Calu3 (cell line): ENCODE measurements around the gene IZUMO4. TPM values are rescaled to one million over a fixed set of nuclear protein-coding genes. Genes with fewer than 3 reads are reported as not detected.

Experiments
- BruUV-seq: library from RNA; stranded (reverse); fragments of 400-500 nt; replicated peaks from 2 replicates; lab custom pipeline; 2021; lab: Mats Ljungman, UMichigan
- CTCF ChIA-PET: fragments of 300-600 bp; sonication (Branson Sonifier 250); formaldehyde crosslinking; loops from one replicate; lab custom pipeline; 2022; ENCODE audit warnings: antibody characterized with exemption; lab: Charles Lee
- DNase-seq: peaks from one replicate; pipeline ENCODE4 v3.0.0; 2022
- H3K27ac Mint-ChIP-seq: one replicate; pipeline ENCODE4 v1.8.0; 2022; ENCODE audit warnings: mixed read lengths; ENCODE audit not compliant: unreplicated experiment
- H3K27me3 Mint-ChIP-seq: one replicate; pipeline ENCODE4 v1.8.0; 2022; ENCODE audit warnings: mixed read lengths; ENCODE audit not compliant: unreplicated experiment
- H3K36me3 Mint-ChIP-seq: one replicate; pipeline ENCODE4 v1.8.0; 2022; ENCODE audit warnings: mild to moderate bottlenecking, moderate library complexity, mixed read lengths; ENCODE audit not compliant: insufficient read depth, unreplicated experiment
- H3K4me1 Mint-ChIP-seq: one replicate; pipeline ENCODE4 v1.8.0; 2022; ENCODE audit warnings: mild to moderate bottlenecking, low read depth, mixed read lengths; ENCODE audit not compliant: unreplicated experiment
- H3K4me3 Mint-ChIP-seq: one replicate; pipeline ENCODE4 v1.8.0; 2022; ENCODE audit warnings: mild to moderate bottlenecking, low read depth, moderate library complexity, mixed read lengths; ENCODE audit not compliant: unreplicated experiment
- H3K9me3 Mint-ChIP-seq: one replicate; pipeline ENCODE4 v1.8.0; 2022; ENCODE audit warnings: low read depth, mixed read lengths; ENCODE audit not compliant: unreplicated experiment
- CTCF ChIP-seq: fragments of 200-600 bp; IDR thresholded peaks from one replicate; pipeline ENCODE4 v1.8.0; 2022; ENCODE audit warnings: antibody characterized with exemption; ENCODE audit not compliant: unreplicated experiment
- intact Hi-C: fragments of 100-400 bp; cut with micrococcal nuclease; formaldehyde crosslinking; loops from one replicate; pipeline ENCODE4 v1.10.0; 2022; ENCODE audit not compliant: unreplicated experiment
- total RNA-seq: library from RNA; stranded (reverse); gene quantifications from 2 replicates; pipeline ENCODE4 v1.2.3, GENCODE V29; 2022

IZUMO4 gene
- total RNA-seq, 1 experiment from 2014 or later: 2.7 TPM

- Mint-ChIP-seq H3K27me3 (no peaks in the 10 kb centered on the region), H3K4me1 (no peaks in the 10 kb centered on the region), H3K36me3 (peaks cover 61% of the 10 kb centered on the region), H3K4me3 (no peak overlapping the region), H3K9me3 (no peaks in the 10 kb centered on the region), H3K27ac (no peak overlapping the region)
- intact Hi-C loops: no loop called here
- no peak for DNase-seq
- no peak for TF ChIP-seq CTCF
- no TSS peak for BruUV-seq
- CTCF ChIA-PET: no interaction called here
Observed at GRCh38 chr19:2122251-2122650, 25.5 kb downstream of the IZUMO4 start.

- Mint-ChIP-seq H3K36me3 (peaks cover 57% of the 10 kb centered on the region), H3K4me3 (no peak overlapping the region)
- CTCF ChIA-PET: no interaction called here
Observed at GRCh38 chr19:2122982-2123381, 26.3 kb downstream of the IZUMO4 start.

GRCh38 chr19:2123682-2124387 lies 27.1 kb downstream of the IZUMO4 start:
- intact Hi-C loops: no loop called here
- H3K27me3 Mint-ChIP-seq: no peaks in the 10 kb centered on the region
- peaks cover 50% of the 10 kb centered on the region for H3K36me3 Mint-ChIP-seq
- no peaks in the 10 kb centered on the region for H3K4me1 Mint-ChIP-seq
- DNase-seq: peak; percentile 5
- H3K9me3 Mint-ChIP-seq: no peaks in the 10 kb centered on the region
- TF ChIP-seq CTCF: no peak
- H3K4me3 Mint-ChIP-seq: no peak overlapping the region
- H3K27ac Mint-ChIP-seq: no peak overlapping the region
- BruUV-seq: no TSS peak
- CTCF ChIA-PET: no interaction called here

More at GRCh38 chr19:2122982-2123381, 26.3 kb downstream of the IZUMO4 start:
- intact Hi-C loops: no loop called here
- Mint-ChIP-seq H3K27me3 (no peaks in the 10 kb centered on the region), H3K4me1 (no peaks in the 10 kb centered on the region), H3K9me3 (no peaks in the 10 kb centered on the region), H3K27ac (no peak overlapping the region)
- no TSS peak for BruUV-seq
- no peak for DNase-seq
- no peak for TF ChIP-seq CTCF

GRCh38 chr19:2126879-2127518 lies 30.3 kb downstream of the IZUMO4 start:
- H3K27ac Mint-ChIP-seq: no peak overlapping the region
- CTCF ChIA-PET: no interaction called here
- intact Hi-C loops: no loop called here
- no peaks in the 10 kb centered on the region for H3K27me3 Mint-ChIP-seq
- no peaks in the 10 kb centered on the region for H3K4me1 Mint-ChIP-seq
- peaks cover 29% of the 10 kb centered on the region for H3K36me3 Mint-ChIP-seq
- no peak for DNase-seq
- no TSS peak for BruUV-seq
- no peaks in the 10 kb centered on the region for H3K9me3 Mint-ChIP-seq
- TF ChIP-seq CTCF: no peak
- no peak overlapping the region for H3K4me3 Mint-ChIP-seq
